Measurements from ENCODE around the gene MGAT4B. TPM values are rescaled to one million over a fixed set of nuclear protein-coding genes. Genes with fewer than 3 reads are reported as not detected.

MGAT4B gene
- total RNA-seq, 4 donors from 2014 or later = 42.5 to 58.5 (median 47.2) TPM

- TF ChIP-seq CTCF (IDR thresholded peaks at IDR 0.05) (no peak), POLR2A (IDR thresholded peaks at IDR 0.05) (no peak), POLR2AphosphoS5 (IDR thresholded peaks at IDR 0.05) (no peak), EP300 (IDR thresholded peaks at IDR 0.05) (no peak)
- 85 to 86% methylated on average over 8 to 9 of the region's 9 CpGs for WGBS, 2 donors (ENCODE audit: low coverage in 1 of 2)
- peaks cover 4 to 71% (median 36%) of the 10 kb centered on the region in 3 donors for H3K4me1 ChIP-seq
- ATAC-seq = no peak
- no peaks in the 10 kb centered on the region for H3K9me3 ChIP-seq
- no peak overlapping the region for H3K4me3 ChIP-seq
- no peak overlapping the region for H3K27ac ChIP-seq
- no peaks in the 10 kb centered on the region for H3K27me3 ChIP-seq
- H3K36me3 ChIP-seq = peaks cover 0 to 71% of the 10 kb centered on the region in 2 donors
Observed at GRCh38 chr5:179767496-179768100, 39.1 kb downstream of the MGAT4B start.

GRCh38 chr5:179766726-179767455, 39.8 kb downstream of the MGAT4B start:
- TF ChIP-seq CTCF (IDR thresholded peaks at IDR 0.05) (no peak), EP300 (IDR thresholded peaks at IDR 0.05) (no peak), POLR2AphosphoS5 (IDR thresholded peaks at IDR 0.05) (no peak), POLR2A (IDR thresholded peaks at IDR 0.05) (no peak)
- 52 to 58% methylated on average over 11 to 12 of the region's 12 CpGs for WGBS, 2 donors (ENCODE audit: low coverage in 1 of 2)
- Histone ChIP-seq H3K9me3 (no peaks in the 10 kb centered on the region), H3K27ac (peak overlapping the region in 3 of 4 donors; percentile 65 to 83 (median 78)), H3K4me3 (no peak overlapping the region), H3K4me1 (peaks cover 4 to 78% (median 43%) of the 10 kb centered on the region in 3 donors), H3K27me3 (no peaks in the 10 kb centered on the region), H3K36me3 (peaks cover 0 to 64% of the 10 kb centered on the region in 2 donors)
- no peak for ATAC-seq

- WGBS, 2 donors (ENCODE audit: low coverage in 1 of 2) = 60 to 69% methylated on average over 4 to 8 of the region's 20 CpGs
- Histone ChIP-seq H3K4me3 (no peak overlapping the region), H3K27me3 (no peaks in the 10 kb centered on the region), H3K4me1 (peaks cover 4 to 85% (median 47%) of the 10 kb centered on the region in 3 donors), H3K36me3 (peaks cover 0 to 57% of the 10 kb centered on the region in 2 donors), H3K9me3 (no peaks in the 10 kb centered on the region), H3K27ac (peak overlapping the region in 3 of 4 donors; percentile 65 to 83 (median 78))
- TF ChIP-seq CTCF (IDR thresholded peaks at IDR 0.05) (no peak), POLR2AphosphoS5 (IDR thresholded peaks at IDR 0.05) (no peak), POLR2A (IDR thresholded peaks at IDR 0.05) (no peak), EP300 (IDR thresholded peaks at IDR 0.05) (no peak)
- no peak for ATAC-seq
Observed at GRCh38 chr5:179766021-179766725, 40.5 kb downstream of the MGAT4B start.

- no peak for TF ChIP-seq CTCF (IDR thresholded peaks at IDR 0.05)
- no peak for TF ChIP-seq POLR2AphosphoS5 (IDR thresholded peaks at IDR 0.05)
- peak overlapping the region in 3 of 4 donors; percentile 65 to 83 (median 78) for H3K27ac ChIP-seq
- 33 to 80% methylated on average over 1 to 3 of the region's 13 CpGs for whole genome bisulfite sequencing, 2 donors (ENCODE audit: low coverage in 1 of 2)
- ATAC-seq = peak; percentile 53
- no peaks in the 10 kb centered on the region for H3K9me3 ChIP-seq
- H3K4me1 ChIP-seq = peaks cover 4 to 91% (median 47%) of the 10 kb centered on the region in 3 donors
- no peak overlapping the region for H3K4me3 ChIP-seq
- H3K27me3 ChIP-seq = no peaks in the 10 kb centered on the region
- H3K36me3 ChIP-seq = peaks cover 0 to 49% of the 10 kb centered on the region in 2 donors
Observed at GRCh38 chr5:179765400-179765799, 41.3 kb downstream of the MGAT4B start.
